Measurements from ENCODE around the gene DPH5. TPM values are rescaled to one million over a fixed set of nuclear protein-coding genes. Genes with fewer than 3 reads are reported as not detected.

The DPH5 gene
- total and polyA plus RNA-seq, 10 of the 15 experiments (the other 5 are each of a cell fraction or from before 2014, with no cell fraction given) = 44.1 to 95.7 (median 66.4) TPM

GRCh38 chr1:101017448-101017847 lies 8.1 kb downstream of the DPH5 start:
- Histone ChIP-seq H3K9me3 (replicated peaks; ENCODE audit: control insufficient read depth, insufficient read depth, low read length) (no peaks in the 10 kb centered on the region), H3K9ac (ENCODE audit: control insufficient read depth, insufficient read depth, low read length) (no peak overlapping the region), H3K79me2 (ENCODE audit: control insufficient read depth, insufficient read depth, low read length) (no peaks in the 10 kb centered on the region), H3K36me3 (ENCODE audit: control insufficient read depth in 2 of 2, insufficient read depth in 2 of 2, low read length in 1 of 2) (0 out of 4 replicates have a peak, but pooled peaks cover 0 to 6% of the 10 kb centered on the region in 2 experiments), H3K4me2 (ENCODE audit: control insufficient read depth, insufficient read depth) (no peak overlapping the region), H3K27me3 (replicated peaks in 1 of 2; ENCODE audit: control insufficient read depth in 2 of 2, insufficient read depth in 2 of 2, low read length in 1 of 2) (no peaks in the 10 kb centered on the region), H3K4me3 (no peak overlapping the region), H3K27ac (ENCODE audit: control insufficient read depth, insufficient read depth) (no peak overlapping the region), H2AFZ (ENCODE audit: control insufficient read depth, low read depth, low read length) (no peak overlapping the region), H4K20me1 (ENCODE audit: control insufficient read depth, insufficient read depth) (no peaks in the 10 kb centered on the region), H3K4me1 (ENCODE audit: control insufficient read depth, insufficient read depth, low read length) (no peaks in the 10 kb centered on the region)
- POLR2A ChIA-PET = no interaction called here
- no peak for DNase-seq (ENCODE audit: low read depth, low spot score)
- RAD21 ChIA-PET (ENCODE audit: unreplicated experiment) = no interaction called here
- CTCF ChIA-PET = interaction anchor here (1.1 to 1.7 kb wide), 2 partner anchors 13 to 421 kb away, joined by 3 read pairs; no protein-coding TSS in a partner anchor
- WGBS (ENCODE audit: insufficient coverage, insufficient replicate concordance, low lambda C conversion rate, missing lambda C conversion rate) = 100% methylated on average over 1 of the region's 1 CpG
- intact Hi-C loops (cut with micrococcal nuclease; ENCODE audit: unreplicated experiment) = no loop called here
- no peak for FAIRE-seq
- SMC1A ChIA-PET (ENCODE audit: uncharacterized antibody, unreplicated experiment) = interaction anchor here (0.6 to 2.1 kb wide), 4 partner anchors 9 to 71 kb away, joined by 3 to 6 read pairs (median 4); no protein-coding TSS in a partner anchor
- no peak for ATAC-seq
- in situ Hi-C loops (cut with MboI) = no loop called here
- no TSS peak for BruUV-seq (replicated peaks)
- no peak for TF ChIP-seq SIX5 (IDR thresholded peaks at IDR 0.05; ENCODE audit: low read depth, low read length, severe bottlenecking)
- TF ChIP-seq, protein P1, sequence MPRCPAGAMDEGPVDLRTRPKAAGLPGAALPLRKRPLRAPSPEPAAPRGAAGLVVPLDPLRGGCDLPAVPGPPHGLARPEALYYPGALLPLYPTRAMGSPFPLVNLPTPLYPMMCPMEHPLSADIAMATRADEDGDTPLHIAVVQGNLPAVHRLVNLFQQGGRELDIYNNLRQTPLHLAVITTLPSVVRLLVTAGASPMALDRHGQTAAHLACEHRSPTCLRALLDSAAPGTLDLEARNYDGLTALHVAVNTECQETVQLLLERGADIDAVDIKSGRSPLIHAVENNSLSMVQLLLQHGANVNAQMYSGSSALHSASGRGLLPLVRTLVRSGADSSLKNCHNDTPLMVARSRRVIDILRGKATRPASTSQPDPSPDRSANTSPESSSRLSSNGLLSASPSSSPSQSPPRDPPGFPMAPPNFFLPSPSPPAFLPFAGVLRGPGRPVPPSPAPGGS (IDR thresholded peaks at IDR 0.05; ENCODE audit: borderline replicate concordance, insufficient read depth, low read depth, low read length, poor library complexity, severe bottlenecking) = no peak
- no peak for TF ChIP-seq RAD21 (IDR thresholded peaks at IDR 0.05; ENCODE audit: insufficient read depth, low read depth, low read length)
- no peak for TF ChIP-seq GATAD2B (conservative IDR thresholded peaks at IDR 0.05; ENCODE audit: low read depth)
- no peak for TF ChIP-seq IRF5 (IDR thresholded peaks at IDR 0.05; ENCODE audit: borderline replicate concordance)
- TF ChIP-seq IRF4 (IDR thresholded peaks at IDR 0.05; ENCODE audit: low read depth, low read length) = no peak
- TF ChIP-seq BMI1 (IDR thresholded peaks at IDR 0.05; ENCODE audit: borderline replicate concordance) = no peak
- no peak for TF ChIP-seq HDGF (IDR thresholded peaks at IDR 0.05)
- TF ChIP-seq ZNF384 (IDR thresholded peaks at IDR 0.05; ENCODE audit: borderline replicate concordance, low read depth, low read length) = no peak
- TF ChIP-seq JUNB (IDR thresholded peaks at IDR 0.05) = no peak
- no peak for TF ChIP-seq FOXM1 (IDR thresholded peaks at IDR 0.05; ENCODE audit: low read depth, low read length)
- TF ChIP-seq, protein P2, sequence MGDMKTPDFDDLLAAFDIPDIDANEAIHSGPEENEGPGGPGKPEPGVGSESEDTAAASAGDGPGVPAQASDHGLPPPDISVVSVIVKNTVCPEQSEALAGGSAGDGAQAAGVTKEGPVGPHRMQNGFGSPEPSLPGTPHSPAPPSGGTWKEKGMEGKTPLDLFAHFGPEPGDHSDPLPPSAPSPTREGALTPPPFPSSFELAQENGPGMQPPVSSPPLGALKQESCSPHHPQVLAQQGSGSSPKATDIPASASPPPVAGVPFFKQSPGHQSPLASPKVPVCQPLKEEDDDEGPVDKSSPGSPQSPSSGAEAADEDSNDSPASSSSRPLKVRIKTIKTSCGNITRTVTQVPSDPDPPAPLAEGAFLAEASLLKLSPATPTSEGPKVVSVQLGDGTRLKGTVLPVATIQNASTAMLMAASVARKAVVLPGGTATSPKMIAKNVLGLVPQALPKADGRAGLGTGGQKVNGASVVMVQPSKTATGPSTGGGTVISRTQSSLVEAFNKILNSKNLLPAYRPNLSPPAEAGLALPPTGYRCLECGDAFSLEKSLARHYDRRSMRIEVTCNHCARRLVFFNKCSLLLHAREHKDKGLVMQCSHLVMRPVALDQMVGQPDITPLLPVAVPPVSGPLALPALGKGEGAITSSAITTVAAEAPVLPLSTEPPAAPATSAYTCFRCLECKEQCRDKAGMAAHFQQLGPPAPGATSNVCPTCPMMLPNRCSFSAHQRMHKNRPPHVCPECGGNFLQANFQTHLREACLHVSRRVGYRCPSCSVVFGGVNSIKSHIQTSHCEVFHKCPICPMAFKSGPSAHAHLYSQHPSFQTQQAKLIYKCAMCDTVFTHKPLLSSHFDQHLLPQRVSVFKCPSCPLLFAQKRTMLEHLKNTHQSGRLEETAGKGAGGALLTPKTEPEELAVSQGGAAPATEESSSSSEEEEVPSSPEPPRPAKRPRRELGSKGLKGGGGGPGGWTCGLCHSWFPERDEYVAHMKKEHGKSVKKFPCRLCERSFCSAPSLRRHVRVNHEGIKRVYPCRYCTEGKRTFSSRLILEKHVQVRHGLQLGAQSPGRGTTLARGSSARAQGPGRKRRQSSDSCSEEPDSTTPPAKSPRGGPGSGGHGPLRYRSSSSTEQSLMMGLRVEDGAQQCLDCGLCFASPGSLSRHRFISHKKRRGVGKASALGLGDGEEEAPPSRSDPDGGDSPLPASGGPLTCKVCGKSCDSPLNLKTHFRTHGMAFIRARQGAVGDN (IDR thresholded peaks at IDR 0.05) = no peak
- TF ChIP-seq CBFB (IDR thresholded peaks at IDR 0.05; ENCODE audit: low read depth) = no peak
- no peak for TF ChIP-seq MYB (IDR thresholded peaks at IDR 0.05; ENCODE audit: borderline replicate concordance, low read depth, low read length)
- TF ChIP-seq ZNF622 (IDR thresholded peaks at IDR 0.05) = no peak
- TF ChIP-seq, protein P3, sequence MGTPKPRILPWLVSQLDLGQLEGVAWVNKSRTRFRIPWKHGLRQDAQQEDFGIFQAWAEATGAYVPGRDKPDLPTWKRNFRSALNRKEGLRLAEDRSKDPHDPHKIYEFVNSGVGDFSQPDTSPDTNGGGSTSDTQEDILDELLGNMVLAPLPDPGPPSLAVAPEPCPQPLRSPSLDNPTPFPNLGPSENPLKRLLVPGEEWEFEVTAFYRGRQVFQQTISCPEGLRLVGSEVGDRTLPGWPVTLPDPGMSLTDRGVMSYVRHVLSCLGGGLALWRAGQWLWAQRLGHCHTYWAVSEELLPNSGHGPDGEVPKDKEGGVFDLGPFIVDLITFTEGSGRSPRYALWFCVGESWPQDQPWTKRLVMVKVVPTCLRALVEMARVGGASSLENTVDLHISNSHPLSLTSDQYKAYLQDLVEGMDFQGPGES (IDR thresholded peaks at IDR 0.05) = no peak
- no peak for TF ChIP-seq TCF12 (IDR thresholded peaks at IDR 0.05; ENCODE audit: low read depth, low read length)
- TF ChIP-seq EGR1 (IDR thresholded peaks at IDR 0.05; ENCODE audit: borderline replicate concordance in 1 of 2, low read depth in 2 of 2, low read length in 2 of 2) = no peak

All from GM12878 (cell line).